ENCODE results near the gene BARHL1. TPM values are rescaled to one million over a fixed set of nuclear protein-coding genes. Genes with fewer than 3 reads are reported as not detected.

BARHL1 gene
- polyA plus RNA-seq, 3 donors = not detected

DNA sequence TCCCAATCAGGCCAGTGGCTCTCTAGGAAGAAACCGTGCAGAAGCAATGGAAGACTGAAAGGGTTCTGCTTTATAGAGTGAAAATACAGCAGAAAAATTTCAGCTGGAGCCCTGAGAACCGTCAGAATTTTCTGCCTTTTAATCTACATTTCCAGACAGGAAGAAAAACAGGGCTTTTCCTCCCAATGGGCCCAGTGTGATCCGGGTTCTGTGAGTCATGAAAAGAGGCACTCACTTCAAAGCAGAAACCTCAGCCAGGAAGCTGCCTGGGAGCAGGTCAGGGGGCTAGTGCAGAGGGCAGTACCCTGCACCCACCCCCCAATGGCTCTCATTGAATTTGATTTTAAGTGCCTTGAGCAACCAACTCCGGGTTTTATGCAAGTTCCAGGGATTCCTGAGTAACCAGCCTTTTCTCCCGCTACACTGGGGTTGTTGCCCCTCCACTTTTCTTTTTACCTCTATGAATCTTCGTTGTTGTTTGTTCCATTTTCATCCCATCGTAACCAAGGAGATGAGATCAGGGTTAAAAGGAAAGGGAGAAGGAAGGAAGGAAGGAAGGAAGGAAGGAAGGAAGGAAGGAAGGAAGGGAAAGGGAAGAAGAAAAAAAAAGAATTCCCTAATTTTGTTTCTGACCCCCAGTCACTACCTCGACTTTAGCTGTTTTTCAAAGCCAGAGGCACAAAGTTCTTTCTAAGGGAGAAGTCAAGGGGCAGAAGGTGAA is 1.3 kb downstream of the BARHL1 start:
- 4 to 9% (median 4%) methylated on average over 8 of the region's 8 CpGs for WGBS, 3 donors

GRCh38 chr9:132584601-132585560 is 2.5 kb downstream of the BARHL1 start:
- no peak overlapping the region for H3K27ac ChIP-seq (ENCODE audit: low read depth, low read length)
- WGBS, 3 donors = 7 to 9% (median 9%) methylated on average over 30 of the region's 30 CpGs

More for the DNA sequence above, 1.3 kb downstream of the BARHL1 start:
- H3K27ac ChIP-seq (ENCODE audit: low read depth, low read length) = no peak overlapping the region

- no peak overlapping the region for H3K27ac ChIP-seq (ENCODE audit: low read depth, low read length)
- WGBS, 3 donors = 5 to 8% (median 5%) methylated on average over 42 of the region's 42 CpGs
These were observed 3.8 kb downstream of the BARHL1 start for GRCh38 chr9:132585954-132586829.

- no peak overlapping the region for H3K27ac ChIP-seq (ENCODE audit: low read depth, low read length)
- 3 to 4% (median 3%) methylated on average over 73 to 74 of the region's 74 CpGs for WGBS, 3 donors
These were observed 4.6 kb downstream of the BARHL1 start for GRCh38 chr9:132586830-132587591.

GRCh38 chr9:132587592-132587955 is 5.2 kb downstream of the BARHL1 start:
- no peak overlapping the region for H3K27ac ChIP-seq (ENCODE audit: low read depth, low read length)
- 14 to 16% (median 15%) methylated on average over 5 to 6 of the region's 6 CpGs for WGBS, 3 donors

- WGBS, 3 donors = 22 to 31% (median 26%) methylated on average over 12 of the region's 12 CpGs
- H3K27ac ChIP-seq (ENCODE audit: low read depth, low read length) = no peak overlapping the region
These were observed 5.7 kb downstream of the BARHL1 start for GRCh38 chr9:132588098-132588497.

DNA sequence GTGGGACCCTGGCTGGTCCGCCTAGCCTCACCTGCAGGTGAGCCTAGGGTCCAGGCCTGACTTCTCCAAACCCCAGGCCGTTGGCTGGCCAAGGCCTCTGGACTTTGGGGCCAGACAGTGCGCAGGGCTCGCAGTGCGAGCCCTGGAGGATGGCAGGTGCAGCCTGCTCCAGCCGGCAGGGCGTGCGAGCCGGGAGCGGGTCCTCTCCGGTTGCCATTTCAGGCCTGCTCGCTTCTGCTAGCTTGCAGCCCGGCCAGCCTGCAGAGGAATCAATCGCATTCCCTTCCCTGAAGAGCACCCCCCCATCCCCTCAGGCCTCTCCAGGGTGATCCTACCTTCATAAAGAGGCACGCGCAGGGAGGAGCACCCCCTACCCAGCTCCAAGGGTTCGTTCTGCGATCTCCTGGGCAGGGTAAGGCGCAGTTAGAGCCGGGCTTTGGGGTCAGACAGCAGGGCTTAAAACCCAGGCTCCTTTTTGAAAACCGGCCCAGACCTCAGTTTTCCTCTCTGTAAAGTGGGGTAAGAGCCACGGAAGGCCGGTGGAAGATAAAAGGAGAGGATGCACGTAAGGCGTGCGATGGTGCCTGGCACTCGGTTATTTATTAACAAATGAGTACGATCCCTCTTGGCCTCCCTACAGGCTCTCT is 6.2 kb downstream of the BARHL1 start:
- WGBS, 3 donors = 6 to 9% (median 7%) methylated on average over 28 of the region's 28 CpGs

GRCh38 chr9:132589148-132590036 is 7.0 kb downstream of the BARHL1 start:
- WGBS, 3 donors = 2 to 5% (median 2%) methylated on average over 67 to 83 of the region's 83 CpGs
- no peak overlapping the region for H3K27ac ChIP-seq (ENCODE audit: low read depth, low read length)

More for the DNA sequence above, 6.2 kb downstream of the BARHL1 start:
- no peak overlapping the region for H3K27ac ChIP-seq (ENCODE audit: low read depth, low read length)

GRCh38 chr9:132590037-132590317 is 7.6 kb downstream of the BARHL1 start:
- 3 to 6% (median 5%) methylated on average over 17 of the region's 17 CpGs for WGBS, 3 donors
- H3K27ac ChIP-seq (ENCODE audit: low read depth, low read length) = no peak overlapping the region

DNA sequence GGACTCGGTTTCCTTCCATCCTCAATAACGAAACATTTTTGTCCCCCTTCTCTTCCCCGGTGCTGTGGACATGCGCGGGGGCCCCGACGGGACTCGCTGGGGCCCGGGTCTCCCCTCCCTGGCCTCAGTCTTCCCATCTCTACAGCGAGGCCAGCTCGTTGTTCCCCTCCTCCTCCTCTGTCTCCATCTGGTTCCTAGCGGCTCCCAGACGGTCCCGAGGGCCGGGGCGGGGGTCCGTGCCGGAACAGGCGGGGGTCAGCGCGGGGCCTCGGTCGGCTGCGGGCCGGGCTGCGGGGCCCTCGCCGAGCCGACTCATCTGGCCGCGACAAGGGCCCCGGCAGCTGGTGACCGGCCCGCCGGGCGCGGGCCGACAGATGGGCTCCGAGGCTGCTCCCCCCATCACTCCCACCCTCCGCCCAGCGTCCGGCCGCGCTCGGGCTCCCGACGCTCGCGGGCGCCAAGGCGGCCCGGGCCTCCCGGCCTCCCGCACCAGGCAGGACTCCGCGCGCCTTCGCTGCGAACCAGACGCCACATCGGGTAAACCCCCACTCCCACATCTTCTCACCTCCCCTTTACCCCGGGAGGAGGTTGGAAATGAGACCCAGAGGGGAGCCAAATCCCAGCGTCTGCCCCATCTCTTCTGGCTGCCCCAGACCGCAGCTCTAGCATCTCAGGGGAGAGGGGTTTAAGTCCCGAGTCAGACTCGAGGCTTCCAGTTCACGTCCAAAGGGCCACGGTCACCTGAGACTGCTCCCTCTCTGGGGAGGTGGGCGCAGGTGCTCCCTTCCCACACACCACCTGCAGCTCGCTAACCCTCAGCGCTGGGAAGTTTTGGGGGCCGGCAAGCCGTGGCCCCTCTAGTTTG is 8.1 kb downstream of the BARHL1 start:
- 2 to 4% (median 3%) methylated on average over 48 to 73 of the region's 73 CpGs for WGBS, 3 donors
- H3K27ac ChIP-seq (ENCODE audit: low read depth, low read length) = no peak overlapping the region

DNA sequence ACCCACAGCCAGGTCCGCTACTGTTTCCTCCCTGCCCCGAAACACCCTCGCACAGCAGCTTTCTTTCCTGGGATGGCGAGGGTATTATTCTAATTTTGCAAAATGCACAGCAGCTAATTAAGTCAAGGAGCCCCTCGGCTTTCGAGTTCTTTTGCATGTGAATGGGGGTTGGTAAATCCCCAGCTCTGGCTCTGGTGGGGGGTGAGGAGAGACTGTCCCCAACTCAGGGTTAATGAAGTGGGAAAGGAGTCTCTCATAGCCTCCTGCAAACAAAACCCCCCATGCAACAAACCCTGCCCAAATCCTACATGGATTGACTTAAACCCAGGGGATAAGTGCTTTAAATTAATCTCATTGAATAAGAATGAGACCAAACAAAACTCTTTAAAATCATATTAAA is 8.8 kb downstream of the BARHL1 start:
- 22 to 32% (median 24%) methylated on average over 6 of the region's 6 CpGs for WGBS, 3 donors

DNA sequence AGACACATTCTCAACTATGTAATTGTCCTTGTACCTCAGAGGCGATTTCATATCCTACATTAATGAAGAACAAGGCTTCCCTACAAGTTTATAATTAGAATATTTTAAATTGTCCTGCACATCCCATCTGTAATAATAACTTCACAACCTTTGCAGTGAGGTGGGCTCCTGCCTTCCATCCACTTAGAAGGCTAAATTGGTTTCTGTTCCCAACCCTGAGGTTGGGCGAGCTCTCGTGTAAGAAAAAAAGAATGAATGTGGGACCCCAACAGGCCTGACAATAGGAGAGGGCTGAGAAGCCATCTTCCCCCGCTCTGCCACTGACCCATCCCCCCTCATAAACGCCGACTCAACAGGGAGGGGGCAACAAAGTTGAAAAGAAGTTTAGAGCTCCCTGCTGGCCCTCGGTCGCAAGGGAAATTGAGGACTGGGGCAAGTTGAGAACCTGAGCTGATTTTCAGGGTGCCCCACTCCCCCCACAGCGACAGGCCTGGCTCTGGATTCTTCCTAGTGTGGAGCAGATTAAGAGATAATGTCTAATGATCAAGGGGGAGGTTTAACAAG is 9.4 kb downstream of the BARHL1 start:
- WGBS, 3 donors = 55 to 64% (median 60%) methylated on average over 9 of the region's 9 CpGs
- H3K27ac ChIP-seq (ENCODE audit: low read depth, low read length) = no peak overlapping the region

More for the DNA sequence above, 8.8 kb downstream of the BARHL1 start:
- H3K27ac ChIP-seq (ENCODE audit: low read depth, low read length) = no peak overlapping the region

GRCh38 chr9:132592451-132592850 is 10.0 kb downstream of the BARHL1 start:
- H3K27ac ChIP-seq (ENCODE audit: low read depth, low read length) = no peak overlapping the region

GRCh38 chr9:132594412-132594811 is 12.0 kb downstream of the BARHL1 start:
- WGBS, 3 donors = 94 to 97% (median 96%) methylated on average over 13 of the region's 13 CpGs
- H3K27ac ChIP-seq (ENCODE audit: low read depth, low read length) = no peak overlapping the region

More at GRCh38 chr9:132592451-132592850, 10.0 kb downstream of the BARHL1 start:
- WGBS, 3 donors = 75 to 81% (median 79%) methylated on average over 8 of the region's 8 CpGs

DNA sequence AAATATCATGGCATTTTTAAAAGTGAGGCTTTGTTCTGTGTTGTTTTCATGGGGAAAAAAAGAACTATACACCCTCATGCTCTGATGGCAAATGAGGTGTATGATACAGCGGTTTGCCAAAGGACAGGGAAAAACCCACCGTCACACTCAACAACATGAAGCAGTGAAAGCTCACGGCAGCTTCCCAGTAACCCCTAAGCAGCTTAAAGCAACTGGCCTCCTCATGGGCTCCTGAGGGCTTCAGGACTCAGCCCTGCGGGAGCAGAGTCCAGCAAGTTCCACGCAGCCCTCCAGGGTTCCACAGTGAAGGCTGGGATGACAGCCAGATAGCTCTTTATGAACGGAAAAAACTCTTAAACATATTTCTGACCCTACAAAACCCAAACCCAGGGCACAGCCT is 12.9 kb downstream of the BARHL1 start:
- no peak overlapping the region for H3K27ac ChIP-seq (ENCODE audit: low read depth, low read length)
- WGBS, 3 donors = 89 to 92% (median 92%) methylated on average over 6 of the region's 6 CpGs
